Smooth muscle cell (in vitro differentiated cells): ENCODE results near the gene PIGC. TPM values are rescaled to one million over a fixed set of nuclear protein-coding genes. Genes with fewer than 3 reads are reported as not detected.

Experiments
- DNase-seq: peaks from one replicate; lab custom pipeline; 2025; ENCODE audit not compliant: unreplicated experiment; lab: John Stamatoyannopoulos, UW
- H2AFZ ChIP-seq: fragments of 200-600 bp; sonication (generic); 2 replicates; pipeline ENCODE4 v1.6.0; 2016; ENCODE audit warnings: antibody characterized with exemption, low read depth, mild to moderate bottlenecking
- H3F3A ChIP-seq: fragments of 200-600 bp; sonication (generic); 2 replicates; pipeline ENCODE4 v1.6.0; 2017; ENCODE audit warnings: antibody characterized with exemption, low read depth
- H3K27ac ChIP-seq: fragments of 200-600 bp; sonication (generic); 2 replicates; pipeline ENCODE4 v1.5.1; 2016; ENCODE audit warnings: low read depth, mild to moderate bottlenecking
- H3K27me3 ChIP-seq: fragments of 200-600 bp; sonication (generic); 2 replicates; pipeline ENCODE4 v1.6.1; 2016; ENCODE audit warnings: low read depth, mild to moderate bottlenecking
- H3K36me3 ChIP-seq: fragments of 200-600 bp; sonication (generic); 2 replicates; pipeline ENCODE4 v1.5.1; 2016; ENCODE audit warnings: low read depth
- H3K4me1 ChIP-seq: fragments of 200-600 bp; sonication (generic); 2 replicates; pipeline ENCODE4 v1.5.1; 2016; ENCODE audit warnings: low read depth
- H3K4me2 ChIP-seq: fragments of 200-600 bp; sonication (generic); 2 replicates; pipeline ENCODE4 v1.6.0; 2016; ENCODE audit warnings: mild to moderate bottlenecking
- H3K4me3 ChIP-seq: fragments of 200-600 bp; sonication (generic); 2 replicates; pipeline ENCODE4 v1.5.1; 2016; ENCODE audit warnings: mild to moderate bottlenecking
- H3K79me2 ChIP-seq: fragments of 200-600 bp; sonication (generic); 2 replicates; pipeline ENCODE4 v1.6.0; 2016; ENCODE audit warnings: low read depth, mild to moderate bottlenecking
- H3K9ac ChIP-seq: fragments of 200-600 bp; sonication (generic); 2 replicates; pipeline ENCODE4 v1.6.0; 2016; ENCODE audit warnings: low read depth
- H3K9me3 ChIP-seq: fragments of 200-600 bp; sonication (generic); replicated peaks from 2 replicates; pipeline ENCODE4 v1.5.1; 2016; ENCODE audit warnings: low read depth
- H4K20me1 ChIP-seq: fragments of 200-600 bp; sonication (generic); 2 replicates; pipeline ENCODE4 v1.6.0; 2016; ENCODE audit warnings: low read depth
- CTCF ChIP-seq: fragments of 200-600 bp; sonication (generic); IDR thresholded peaks from 2 replicates; pipeline ENCODE4 v1.5.1; 2017; ENCODE audit warnings: borderline replicate concordance, mild to moderate bottlenecking, antibody characterized with exemption; ENCODE audit not compliant: insufficient read depth, poor library complexity, severe bottlenecking
- WGBS: methylation state at CpG from one replicate; pipeline ENCODE4 v1.1.7; 2016; ENCODE audit warnings: low lambda C conversion rate; 5-methylcytosine and 5-hydroxymethylcytosine counted together
- polyA plus RNA-seq: library from polyadenylated mRNA; unstranded; fragments of >200 nt; fragmentation: Nextera tagmentation; extraction: Ambion mirVana; gene quantifications from 2 replicates; pipeline ENCODE4 v1.2.1, GENCODE V29; 2016
- total RNA-seq: library from RNA; depleted of rRNA; stranded (reverse); fragments of >200 nt; gene quantifications from 2 replicates; pipeline ENCODE4 v1.2.3, GENCODE V29; 2014

The PIGC gene
- total and polyA plus RNA-seq, 2 experiments from 2014 or later: 25.3 to 41.1 TPM

DNA sequence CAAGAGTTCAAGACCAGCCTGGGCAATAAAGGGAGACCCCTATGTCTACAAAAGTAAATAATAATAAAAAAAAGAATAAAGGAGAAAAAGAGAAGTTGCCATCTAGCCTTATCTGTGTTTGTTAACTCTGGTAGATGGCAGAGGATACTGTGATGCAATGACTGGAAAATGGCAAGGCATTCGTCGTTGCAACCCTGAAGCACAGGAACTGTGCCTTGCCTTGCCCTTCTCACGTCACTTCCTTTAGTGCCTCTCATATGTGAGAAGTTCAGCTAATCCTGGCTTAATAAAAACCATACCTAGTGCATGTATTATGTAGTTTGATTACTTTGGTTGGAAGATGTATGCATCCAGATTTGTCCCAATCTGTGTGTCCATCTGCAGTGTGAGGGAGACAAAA is 25.8 kb upstream of the PIGC start:
- TF ChIP-seq CTCF: no peak
- no peak overlapping the region for H3K4me3 ChIP-seq
- no peak overlapping the region for H3K27ac ChIP-seq
- H3K4me2 ChIP-seq: no peak overlapping the region
- no peak for DNase-seq
- H2AFZ ChIP-seq: no peak overlapping the region
- peaks cover 10% of the 10 kb centered on the region for H3K4me1 ChIP-seq
- no peaks in the 10 kb centered on the region for H3F3A ChIP-seq
- H3K9ac ChIP-seq: no peak overlapping the region
- no peaks in the 10 kb centered on the region for H4K20me1 ChIP-seq
- WGBS: 95% methylated on average over 3 of the region's 3 CpGs
- no peaks in the 10 kb centered on the region for H3K27me3 ChIP-seq
- H3K79me2 ChIP-seq: no peaks in the 10 kb centered on the region
- H3K9me3 ChIP-seq: no peaks in the 10 kb centered on the region
- no peaks in the 10 kb centered on the region for H3K36me3 ChIP-seq

GRCh38 chr1:172468296-172468695 is 24.4 kb upstream of the PIGC start:
- no peaks in the 10 kb centered on the region for H4K20me1 ChIP-seq
- H3K27me3 ChIP-seq: no peaks in the 10 kb centered on the region
- H3K36me3 ChIP-seq: no peaks in the 10 kb centered on the region
- H3K9me3 ChIP-seq: no peaks in the 10 kb centered on the region
- DNase-seq: no peak
- peaks cover 10% of the 10 kb centered on the region for H3K4me1 ChIP-seq
- peak overlapping the region; percentile 50 for H3K27ac ChIP-seq
- H2AFZ ChIP-seq: peak overlapping the region; percentile 93
- H3K79me2 ChIP-seq: no peaks in the 10 kb centered on the region
- TF ChIP-seq CTCF: no peak
- no peak overlapping the region for H3K9ac ChIP-seq
- H3K4me3 ChIP-seq: no peak overlapping the region
- WGBS: 50% methylated on average over 5 of the region's 5 CpGs
- no peaks in the 10 kb centered on the region for H3F3A ChIP-seq
- peak overlapping the region; percentile 9 for H3K4me2 ChIP-seq

- Histone ChIP-seq H3K79me2 (no peaks in the 10 kb centered on the region), H2AFZ (no peak overlapping the region), H3K4me2 (peak overlapping the region; percentile 9), H4K20me1 (no peaks in the 10 kb centered on the region), H3K27ac (no peak overlapping the region), H3F3A (no peaks in the 10 kb centered on the region), H3K9me3 (no peaks in the 10 kb centered on the region), H3K4me1 (peaks cover 10% of the 10 kb centered on the region), H3K4me3 (no peak overlapping the region), H3K36me3 (no peaks in the 10 kb centered on the region), H3K9ac (no peak overlapping the region), H3K27me3 (no peaks in the 10 kb centered on the region)
- 61% methylated on average over 3 of the region's 3 CpGs for WGBS
- TF ChIP-seq CTCF: no peak
- no peak for DNase-seq
Measured at GRCh38 chr1:172467446-172467845, 23.6 kb upstream of the PIGC start.

DNA sequence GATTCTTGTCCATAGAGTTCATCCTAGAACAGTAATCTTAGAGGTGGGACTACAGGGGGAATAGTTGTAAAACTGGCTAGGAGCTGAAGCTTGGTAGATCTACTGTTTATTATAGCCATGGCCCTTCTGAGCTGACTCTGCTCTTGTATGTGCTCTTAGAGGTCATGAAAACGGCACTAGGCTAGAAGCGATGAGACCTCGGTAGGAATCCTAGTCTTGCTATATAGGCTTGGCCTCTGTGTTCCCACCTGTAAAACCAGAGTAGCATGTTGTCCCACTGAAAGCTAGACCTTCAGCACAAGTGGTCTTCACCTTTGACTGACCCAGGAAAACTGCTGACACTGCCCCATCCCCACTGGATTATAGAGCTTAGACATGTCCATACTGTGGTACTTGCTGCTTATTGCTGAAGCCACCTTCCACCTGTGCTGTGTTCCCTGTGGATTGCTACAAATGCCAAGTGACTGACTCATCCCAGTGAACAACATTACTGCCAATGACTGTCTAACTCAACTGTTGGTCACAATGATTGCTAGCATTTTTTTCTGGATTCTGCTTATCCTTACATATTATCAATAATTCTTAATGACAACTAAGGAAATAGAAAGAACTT is 23.0 kb upstream of the PIGC start:
- no peaks in the 10 kb centered on the region for H3K9me3 ChIP-seq
- no peak overlapping the region for H3K9ac ChIP-seq
- no peaks in the 10 kb centered on the region for H3F3A ChIP-seq
- no peak overlapping the region for H3K4me2 ChIP-seq
- peaks cover 14% of the 10 kb centered on the region for H3K4me1 ChIP-seq
- TF ChIP-seq CTCF: no peak
- DNase-seq: no peak
- no peak overlapping the region for H2AFZ ChIP-seq
- 100% methylated on average over 3 of the region's 3 CpGs for WGBS
- H4K20me1 ChIP-seq: no peaks in the 10 kb centered on the region
- no peak overlapping the region for H3K4me3 ChIP-seq
- no peaks in the 10 kb centered on the region for H3K36me3 ChIP-seq
- no peaks in the 10 kb centered on the region for H3K27me3 ChIP-seq
- H3K79me2 ChIP-seq: no peaks in the 10 kb centered on the region
- H3K27ac ChIP-seq: no peak overlapping the region
